ENCODE measurements around the gene SNAPC2.
"Not testable (repeated sequence)": the region's sequence is repeated elsewhere in the genome, so short reads cannot be mapped to it uniquely, and the experiment has no call there.

SNAPC2 gene

GRCh38 chr19:7941895-7942596 is 21.9 kb downstream of the SNAPC2 start:
- DNase-seq = no peak

- no peak for DNase-seq
These were observed 22.9 kb downstream of the SNAPC2 start for GRCh38 chr19:7942981-7943443.

- peak; percentile 100 for DNase-seq
These were observed 23.5 kb downstream of the SNAPC2 start, which contains the start of gene TIMM44 for GRCh38 chr19:7943444-7944176. Gene TIMM44, minus strand, starts transcription at chr19:7943666. Its CDS starts 15 bp downstream, at chr19:7943651.

GRCh38 chr19:7944177-7944761 is 24.1 kb downstream of the SNAPC2 start:
- DNase-seq = peak; percentile 89

GRCh38 chr19:7947939-7948338 is 27.8 kb downstream of the SNAPC2 start:
- DNase-seq = no peak

GRCh38 chr19:7953060-7953459 is 32.9 kb downstream of the SNAPC2 start:
- DNase-seq = no peak

GRCh38 chr19:7953576-7953975 is 33.4 kb downstream of the SNAPC2 start:
- DNase-seq = no peak

- DNase-seq = no peak
These were observed 35.6 kb downstream of the SNAPC2 start for GRCh38 chr19:7955696-7956095.

- DNase-seq = no peak
These were observed 39.1 kb downstream of the SNAPC2 start for GRCh38 chr19:7959211-7959610.

- DNase-seq = not testable (repeated sequence)
These were observed 40.9 kb downstream of the SNAPC2 start for GRCh38 chr19:7961082-7961481.

GRCh38 chr19:7961920-7962626 is 41.9 kb downstream of the SNAPC2 start:
- no peak for DNase-seq

GRCh38 chr19:7962644-7963268 is 42.6 kb downstream of the SNAPC2 start:
- DNase-seq = no peak

- DNase-seq = no peak
These were observed 43.4 kb downstream of the SNAPC2 start for GRCh38 chr19:7963566-7963965.

- DNase-seq = no peak
These were observed 45.2 kb downstream of the SNAPC2 start for GRCh38 chr19:7965259-7965841.

GRCh38 chr19:7965921-7966665 is 46.0 kb downstream of the SNAPC2 start:
- no peak for DNase-seq

- no peak for DNase-seq
These were observed 48.1 kb downstream of the SNAPC2 start for GRCh38 chr19:7968008-7968795.

GRCh38 chr19:7968796-7969554 is 48.8 kb downstream of the SNAPC2 start:
- no peak for DNase-seq

GRCh38 chr19:7969555-7969939 is 49.4 kb downstream of the SNAPC2 start:
- no peak for DNase-seq

- DNase-seq = peak; percentile 12
These were observed 50.7 kb downstream of the SNAPC2 start for GRCh38 chr19:7970716-7971448.

All from inflammatory macrophage treated with lipopolysaccharide for 4 hours (primary cell).